Mesodermal cell (in vitro differentiated cells): Measurements from ENCODE around the gene LHPP.

Source experiments
- H3K27ac ChIP-seq: 2 replicates; pipeline ENCODE4 v1.7.0; 2013; ENCODE audit warnings: mild to moderate bottlenecking, low read depth, low read length, moderate library complexity; ENCODE audit not compliant: severe bottlenecking
- H3K36me3 ChIP-seq: 2 replicates; pipeline ENCODE4 v1.7.1; 2013; ENCODE audit warnings: mild to moderate bottlenecking, low read length, moderate library complexity; ENCODE audit not compliant: control insufficient read depth, insufficient read depth
- H3K4me1 ChIP-seq: one replicate; pipeline ENCODE4 v1.7.1; 2013; ENCODE audit warnings: mild to moderate bottlenecking, low read length; ENCODE audit not compliant: insufficient read depth, control insufficient read depth, poor library complexity, severe bottlenecking
- H3K4me3 ChIP-seq: 2 replicates; pipeline ENCODE4 v1.7.0; 2013; ENCODE audit warnings: low read length, control low read depth, mild to moderate bottlenecking; ENCODE audit not compliant: insufficient read depth, poor library complexity, severe bottlenecking; ENCODE audit errors: extremely low read depth
- H3K9me3 ChIP-seq: 2 replicates; pipeline ENCODE4 v1.7.1; 2013; ENCODE audit warnings: mild to moderate bottlenecking, low read length, moderate library complexity; ENCODE audit not compliant: control insufficient read depth
- WGBS, 2 experiments: methylation state at CpG; one replicate each; pipeline ENCODE4 v1.1.5; 2013; ENCODE audit warnings: missing lambda C conversion rate in 2 of 2; ENCODE audit not compliant: insufficient coverage in 2 of 2; 5-methylcytosine and 5-hydroxymethylcytosine counted together

LHPP gene

DNA sequence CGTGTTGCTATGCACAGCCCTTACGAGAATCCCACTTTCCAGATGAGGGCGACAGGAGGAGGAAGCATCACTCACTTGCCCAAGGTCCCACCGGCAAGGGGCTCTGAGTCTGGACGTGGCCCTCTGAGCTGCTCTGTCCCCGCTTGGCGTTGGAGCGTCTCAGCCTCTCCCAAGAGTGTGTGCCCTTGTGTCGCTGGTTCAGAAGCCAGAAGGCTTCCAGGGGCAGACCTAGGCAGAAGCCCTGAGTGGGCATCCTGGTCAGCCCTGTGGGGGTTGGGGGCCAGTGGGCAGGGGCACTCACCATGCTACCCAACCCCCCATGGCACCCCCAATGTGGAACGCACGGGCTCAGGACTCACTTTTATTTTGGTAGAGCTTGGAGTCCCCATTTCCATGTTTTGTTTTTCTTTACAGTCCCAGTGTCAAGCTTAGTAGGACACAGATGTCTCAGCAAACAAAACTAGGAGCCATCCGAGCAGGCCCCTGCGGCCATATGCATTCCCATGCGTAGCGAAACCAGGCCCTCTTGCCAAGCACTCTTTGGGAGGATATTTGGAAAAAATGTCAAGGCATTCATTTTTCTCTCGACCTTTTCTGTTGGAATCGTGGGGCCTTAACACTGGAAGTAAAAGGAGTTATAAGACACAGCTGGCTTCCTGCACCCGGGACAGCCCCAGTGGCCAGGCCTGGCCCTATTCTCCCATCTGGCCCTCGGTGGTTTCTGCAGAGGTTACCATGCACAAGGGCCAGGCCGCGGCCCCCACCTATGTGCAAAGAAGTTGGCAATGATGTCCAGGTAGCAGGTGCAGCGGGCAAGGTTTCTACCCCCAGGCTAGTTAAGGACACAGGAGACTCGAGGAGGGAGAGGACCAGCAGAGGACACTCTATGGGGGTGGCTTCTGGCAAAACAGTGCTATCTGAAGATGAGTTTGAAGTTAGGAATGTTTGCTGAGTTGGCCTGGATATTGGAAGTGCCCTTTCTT is 97.0 kb downstream of the LHPP start:
- no peaks in the 10 kb centered on the region for H3K36me3 ChIP-seq
- WGBS, 2 experiments = 94 to 95% methylated on average over 20 to 21 of the region's 23 CpGs
- no peak overlapping the region for H3K4me3 ChIP-seq
- H3K9me3 ChIP-seq = no peaks in the 10 kb centered on the region
- no peak overlapping the region for H3K27ac ChIP-seq
- H3K4me1 ChIP-seq = peaks cover 9% of the 10 kb centered on the region

DNA sequence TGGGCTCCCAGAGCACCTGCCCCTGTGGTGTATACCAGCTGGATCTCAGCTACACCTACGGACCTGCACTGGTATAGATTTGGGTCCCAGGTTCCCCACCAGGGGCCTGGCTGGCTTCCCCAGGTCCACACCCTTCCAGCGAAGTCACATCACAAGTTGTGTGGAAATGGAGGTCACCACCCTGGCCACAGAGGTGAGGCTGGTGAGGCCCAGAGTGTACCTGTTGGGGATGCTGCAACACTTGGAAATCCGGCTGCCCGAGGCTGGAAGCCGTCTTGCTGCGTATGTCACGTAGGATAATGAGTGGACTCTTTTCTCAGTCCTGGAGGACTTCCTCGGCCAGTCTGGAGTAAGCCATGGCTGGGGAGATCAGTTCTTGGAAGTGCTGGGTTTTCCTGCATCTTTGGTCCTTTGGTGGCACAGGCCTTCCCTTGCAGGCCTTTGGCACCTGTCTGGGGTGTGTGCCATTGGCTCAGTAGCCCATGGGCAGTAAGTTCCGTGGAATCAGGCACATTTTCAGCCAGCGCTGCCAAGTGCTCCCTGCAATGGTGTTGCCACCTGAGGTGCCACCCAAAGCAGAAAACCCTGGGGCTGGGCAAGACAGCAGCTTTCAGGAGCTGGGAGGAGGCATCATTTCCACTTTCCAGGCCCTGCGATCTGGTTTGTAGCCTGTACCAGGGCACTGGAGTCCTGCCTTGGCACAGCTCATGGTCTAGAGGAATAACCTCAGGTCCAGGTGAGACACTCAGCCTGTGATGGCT is 97.9 kb downstream of the LHPP start:
- H3K36me3 ChIP-seq = no peaks in the 10 kb centered on the region
- no peaks in the 10 kb centered on the region for H3K9me3 ChIP-seq
- no peak overlapping the region for H3K27ac ChIP-seq
- 85 to 87% methylated on average over 9 to 10 of the region's 11 CpGs for WGBS, 2 experiments
- peaks cover 9% of the 10 kb centered on the region for H3K4me1 ChIP-seq
- H3K4me3 ChIP-seq = no peak overlapping the region

DNA sequence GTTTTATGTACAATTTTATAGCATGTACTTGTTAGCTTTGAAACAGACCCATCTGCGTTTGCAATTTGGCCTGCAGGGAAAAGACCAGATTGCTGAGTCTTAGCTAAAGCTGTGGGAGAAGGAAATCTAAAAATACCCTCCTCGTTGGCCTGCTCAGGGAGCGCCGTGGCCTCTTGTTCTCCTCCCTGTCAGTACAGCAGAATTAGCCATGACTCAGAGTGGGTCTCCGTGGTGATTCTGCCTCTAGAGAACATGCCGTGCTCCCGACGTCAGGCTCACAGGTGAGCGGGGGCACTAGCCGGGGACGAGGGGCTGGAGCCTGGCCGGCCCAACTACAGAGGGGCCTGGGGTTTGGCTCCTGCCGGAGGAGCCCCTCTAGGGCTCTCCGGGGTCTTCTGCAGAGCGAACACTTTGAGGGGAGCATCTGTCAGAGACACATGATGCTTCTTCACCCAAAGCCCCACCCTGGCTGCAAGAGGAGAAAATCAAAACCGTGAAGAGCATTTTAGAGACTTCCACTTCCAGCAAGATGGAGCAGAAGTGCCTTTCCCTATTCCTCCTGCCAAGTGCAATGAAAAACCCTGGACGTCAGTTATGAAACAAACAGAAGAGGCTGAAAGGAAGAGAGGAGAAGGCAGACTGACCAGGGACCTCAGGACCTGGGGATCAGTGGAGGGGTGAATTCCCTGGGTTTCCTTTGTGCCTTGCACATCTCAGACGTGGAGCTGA is 98.9 kb downstream of the LHPP start:
- H3K4me3 ChIP-seq = no peak overlapping the region
- H3K36me3 ChIP-seq = no peaks in the 10 kb centered on the region
- peaks cover 11% of the 10 kb centered on the region for H3K4me1 ChIP-seq
- H3K9me3 ChIP-seq = no peaks in the 10 kb centered on the region
- H3K27ac ChIP-seq = no peak overlapping the region
- 67 to 76% methylated on average over 15 to 17 of the region's 18 CpGs for WGBS, 2 experiments

DNA sequence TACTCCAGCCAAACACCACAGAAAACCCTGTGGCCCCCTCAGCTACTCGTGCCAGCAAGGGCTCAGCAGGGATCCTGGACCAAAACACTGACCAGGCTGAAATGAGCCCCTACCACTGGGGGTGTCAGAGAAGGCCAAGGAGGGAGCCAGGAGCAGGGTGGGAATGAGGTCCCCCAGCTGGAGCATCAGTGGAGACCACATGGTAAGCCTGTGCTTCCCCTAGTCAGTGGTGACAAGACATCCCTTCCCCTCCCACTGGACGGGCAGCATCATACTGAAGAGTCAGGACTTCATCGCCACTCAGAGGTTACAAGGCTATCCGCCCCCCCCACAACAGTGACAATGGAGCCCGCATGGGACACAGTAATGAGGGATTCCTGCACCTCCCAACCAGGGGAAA is 99.6 kb downstream of the LHPP start:
- Histone ChIP-seq H3K9me3 (no peaks in the 10 kb centered on the region), H3K4me3 (no peak overlapping the region), H3K27ac (no peak overlapping the region), H3K4me1 (peaks cover 13% of the 10 kb centered on the region), H3K36me3 (no peaks in the 10 kb centered on the region)
- 68 to 87% methylated on average over 3 to 5 of the region's 5 CpGs for WGBS, 2 experiments

DNA sequence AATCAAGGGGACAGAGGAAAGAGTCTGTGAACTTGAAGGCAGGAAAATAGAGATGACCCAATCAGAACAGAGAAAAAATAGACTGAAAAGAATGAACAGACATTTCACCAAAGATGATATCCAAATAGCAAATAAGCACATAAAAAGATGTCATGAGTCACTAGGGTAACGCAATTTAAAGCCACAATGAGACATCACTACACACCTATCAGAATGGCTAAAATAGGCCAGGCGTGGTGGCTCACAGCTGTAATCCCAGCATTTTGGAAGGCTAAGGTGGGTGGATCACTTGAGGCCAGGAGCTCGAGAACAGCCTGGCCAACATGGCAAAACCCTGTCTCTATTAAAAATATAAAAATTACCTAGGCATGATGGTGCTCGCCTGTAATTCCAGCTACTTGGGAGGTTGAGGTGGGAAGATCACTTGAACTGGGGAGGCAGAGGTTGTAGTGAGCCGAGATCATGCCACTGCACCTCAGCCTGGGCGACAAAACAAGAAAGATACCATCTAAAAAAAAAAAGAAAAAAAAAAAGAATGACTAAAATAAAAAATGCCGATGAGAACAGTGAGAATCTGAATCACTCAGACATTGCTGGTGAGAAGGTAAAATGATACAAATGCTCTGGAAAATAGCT is 100.9 kb downstream of the LHPP start:
- Histone ChIP-seq H3K4me3 (no peak overlapping the region), H3K4me1 (peaks cover 13% of the 10 kb centered on the region), H3K27ac (no peak overlapping the region), H3K36me3 (no peaks in the 10 kb centered on the region), H3K9me3 (no peaks in the 10 kb centered on the region)
- 80 to 100% methylated on average over 1 of the region's 7 CpGs for WGBS, 2 experiments

DNA sequence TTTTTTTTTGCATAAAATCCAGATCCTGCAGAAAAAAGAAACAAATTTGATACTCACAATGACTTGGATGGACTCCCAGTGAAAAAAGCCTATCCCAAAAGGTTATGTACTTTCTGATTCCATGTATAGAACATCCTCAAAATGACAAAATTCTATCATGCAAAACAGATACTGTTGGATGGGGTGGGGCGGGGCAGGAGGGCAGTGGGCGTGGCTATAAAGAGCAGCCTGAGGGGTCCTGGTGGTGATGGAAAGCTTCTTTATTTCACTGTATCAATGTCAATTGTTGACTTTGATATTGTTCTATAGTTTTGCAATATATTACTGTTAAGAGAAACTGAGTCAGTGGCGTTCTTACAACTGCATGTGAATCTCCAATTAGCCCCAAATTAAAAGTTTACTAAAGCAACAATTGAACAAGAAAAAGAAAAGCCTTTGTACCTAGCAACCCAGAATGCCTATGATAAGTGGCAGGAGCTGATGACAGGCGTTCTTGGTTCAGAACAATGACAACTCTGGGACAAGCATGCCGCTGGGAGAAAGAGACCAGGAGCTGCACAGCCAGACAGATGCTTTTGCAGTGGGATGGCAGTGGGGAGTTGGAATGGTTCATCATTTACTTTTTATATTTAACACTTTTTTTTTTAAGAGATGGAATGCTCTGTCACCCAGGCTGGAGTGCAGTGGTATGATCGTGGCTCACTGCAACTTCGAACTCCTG is 101.9 kb downstream of the LHPP start:
- H3K36me3 ChIP-seq = no peaks in the 10 kb centered on the region
- H3K9me3 ChIP-seq = no peaks in the 10 kb centered on the region
- H3K4me1 ChIP-seq = peaks cover 13% of the 10 kb centered on the region
- H3K4me3 ChIP-seq = no peak overlapping the region
- 92 to 100% methylated on average over 4 of the region's 7 CpGs for WGBS, 2 experiments
- no peak overlapping the region for H3K27ac ChIP-seq

DNA sequence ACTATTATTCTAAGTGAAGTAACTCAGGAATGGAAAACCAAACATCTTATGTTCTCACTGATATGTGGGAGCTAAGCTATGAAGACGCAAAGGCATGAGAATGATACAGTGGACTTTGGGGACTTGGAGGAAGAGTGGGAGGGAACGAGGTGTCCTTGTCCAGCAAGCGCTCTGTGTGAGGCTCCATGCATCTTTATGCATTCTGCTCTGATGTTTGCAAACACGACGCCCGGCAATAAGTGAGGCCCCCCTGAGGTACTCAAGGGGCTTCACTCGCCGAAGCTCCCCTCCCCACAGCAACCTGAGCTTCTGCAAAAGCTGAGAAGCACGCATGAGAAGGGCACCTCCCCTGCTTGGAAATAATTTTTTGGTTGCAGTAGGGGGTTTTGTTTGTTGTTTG is 103.3 kb downstream of the LHPP start:
- H3K36me3 ChIP-seq = no peaks in the 10 kb centered on the region
- H3K4me3 ChIP-seq = no peak overlapping the region
- H3K9me3 ChIP-seq = no peaks in the 10 kb centered on the region
- H3K4me1 ChIP-seq = peaks cover 8% of the 10 kb centered on the region
- 64 to 68% methylated on average over 8 of the region's 9 CpGs for WGBS, 2 experiments
- no peak overlapping the region for H3K27ac ChIP-seq

DNA sequence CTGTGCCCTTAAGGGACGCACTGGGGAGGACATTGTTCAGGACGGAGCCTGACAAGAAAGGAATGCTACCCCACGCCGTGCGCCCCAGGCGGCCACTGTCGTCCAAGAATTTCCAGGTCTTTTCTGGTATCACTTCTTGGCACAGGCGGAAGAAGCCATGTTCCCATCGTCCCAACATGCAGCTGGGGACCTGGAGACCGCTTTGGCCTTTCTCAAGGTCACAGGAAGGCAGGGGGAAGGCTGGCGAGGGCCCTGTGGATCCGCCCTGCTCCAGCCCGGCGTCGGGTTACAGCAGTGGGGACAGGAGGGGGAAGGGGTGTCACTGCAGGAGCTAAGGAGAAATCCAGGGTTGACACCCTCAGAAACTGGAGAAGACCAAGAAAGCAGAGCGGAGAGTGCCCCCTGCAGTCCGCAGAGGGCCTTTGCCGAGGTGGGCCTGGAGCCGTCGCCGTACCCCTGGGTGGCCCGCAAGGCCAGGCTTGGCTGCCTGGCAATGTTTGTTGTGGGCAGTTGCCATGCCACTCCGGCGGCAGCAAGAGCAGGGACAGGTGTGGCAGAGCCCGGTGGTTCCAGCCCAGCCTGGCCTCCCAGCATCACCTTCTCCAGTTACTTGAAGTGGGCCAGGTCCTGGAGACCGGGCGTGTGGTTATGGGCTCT is 104.1 kb downstream of the LHPP start:
- Histone ChIP-seq H3K9me3 (no peaks in the 10 kb centered on the region), H3K4me3 (no peak overlapping the region), H3K27ac (no peak overlapping the region), H3K36me3 (no peaks in the 10 kb centered on the region), H3K4me1 (peaks cover 4% of the 10 kb centered on the region)
- 39 to 47% methylated on average over 27 of the region's 27 CpGs for WGBS, 2 experiments

DNA sequence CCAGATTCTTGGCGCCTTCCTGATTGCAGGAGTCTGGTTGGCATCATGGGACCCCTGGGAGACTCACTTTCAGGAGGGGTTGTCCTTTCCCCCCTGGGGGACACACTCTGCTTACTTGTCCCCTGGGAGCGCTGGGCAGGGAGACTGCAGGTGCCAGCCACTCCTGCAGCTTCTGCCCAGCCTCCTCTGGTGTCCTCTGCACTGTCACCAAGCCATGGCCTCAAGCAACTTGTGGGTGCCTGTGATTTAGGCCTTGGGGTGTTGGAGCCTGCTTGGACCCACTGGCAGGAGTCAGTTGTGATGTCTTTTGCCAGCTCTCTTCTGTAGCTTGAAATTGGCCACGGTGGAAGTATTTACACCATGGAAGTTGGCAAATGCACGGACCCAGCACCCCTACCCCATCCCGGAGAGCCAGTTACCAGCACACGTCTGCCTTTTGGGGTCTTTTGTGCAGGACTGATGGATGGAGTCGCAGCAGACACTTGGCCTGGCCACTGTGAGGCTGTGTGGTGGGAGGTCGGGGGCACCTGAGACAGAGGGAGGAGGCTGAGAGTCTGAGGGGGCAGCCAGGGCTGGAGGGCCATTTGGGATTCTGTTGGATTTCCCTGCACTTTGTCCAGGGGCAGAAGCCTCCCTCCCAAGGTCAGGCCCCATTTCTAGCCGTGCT is 104.7 kb downstream of the LHPP start:
- H3K4me3 ChIP-seq = no peak overlapping the region
- H3K9me3 ChIP-seq = no peaks in the 10 kb centered on the region
- H3K36me3 ChIP-seq = no peaks in the 10 kb centered on the region
- H3K4me1 ChIP-seq = peaks cover 4% of the 10 kb centered on the region
- 92 to 94% methylated on average over 3 to 4 of the region's 9 CpGs for WGBS, 2 experiments
- no peak overlapping the region for H3K27ac ChIP-seq
